ENCODE measurements around the gene ZSWIM6.

DNA sequence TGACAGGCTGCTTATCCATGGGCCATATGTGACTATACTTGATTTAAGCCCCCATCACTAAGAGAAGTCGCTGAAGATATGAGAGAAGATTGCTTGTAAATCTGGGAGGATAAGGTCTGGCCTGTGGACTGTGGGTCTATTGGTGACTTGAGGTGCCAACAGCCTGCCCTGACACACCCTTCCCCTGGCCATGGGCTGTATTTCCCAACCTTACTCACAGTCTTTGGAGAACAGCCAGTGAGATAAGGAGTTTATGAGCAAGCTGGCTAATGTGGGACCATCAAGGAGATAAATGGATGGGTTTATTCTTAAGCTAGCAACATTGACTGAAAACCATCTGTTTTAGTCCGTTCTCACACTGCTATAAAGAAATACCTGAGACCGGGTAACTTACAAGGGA is 231.3 kb downstream of the ZSWIM6 start:
- TF ChIP-seq EZH2 (IDR thresholded peaks at IDR 0.05) (no peak), POLR2AphosphoS5 (IDR thresholded peaks at IDR 0.05; ENCODE audit: borderline replicate concordance, low read depth, low read length) (no peak)

Data from SK-N-MC (cell line).